MV-4-11 (cell line): ENCODE data around the gene BIRC3.

Experiments
- DNase-seq: peaks from one replicate; lab custom pipeline; 2025; lab: John Stamatoyannopoulos, UW

Gene BIRC3

DNA sequence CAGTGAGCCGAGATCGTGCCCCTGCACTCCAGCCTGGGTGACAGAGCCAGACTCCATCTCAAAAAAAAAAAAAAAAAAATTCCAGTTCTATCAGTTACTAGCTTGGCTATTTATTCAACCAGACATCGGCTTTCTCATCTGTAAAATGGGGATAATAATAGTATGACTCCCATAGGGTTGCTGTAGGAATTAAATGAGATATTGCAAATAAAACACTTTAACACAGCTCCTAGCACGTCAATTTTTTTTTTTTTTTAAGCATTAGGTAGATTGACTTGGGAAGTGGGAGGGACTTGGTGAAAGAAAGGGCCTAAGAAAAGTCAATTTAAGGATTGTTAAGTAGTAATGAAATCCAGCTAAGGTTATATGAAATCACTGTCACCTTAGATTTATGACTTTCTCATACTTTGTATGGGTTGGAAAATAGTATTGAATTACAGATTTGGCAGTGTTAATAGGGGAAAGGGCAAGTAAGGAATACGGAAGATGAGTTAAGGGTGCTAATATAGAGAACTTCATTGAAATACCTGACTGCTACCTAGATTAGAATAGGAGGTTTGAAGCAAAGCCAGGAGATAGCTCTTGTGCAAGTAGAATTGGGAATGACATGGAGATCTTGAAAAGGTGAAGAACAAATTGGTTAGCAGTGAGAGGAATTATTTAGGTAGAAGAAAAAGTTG is 58.6 kb downstream of the BIRC3 start:
- no peak for DNase-seq

DNA sequence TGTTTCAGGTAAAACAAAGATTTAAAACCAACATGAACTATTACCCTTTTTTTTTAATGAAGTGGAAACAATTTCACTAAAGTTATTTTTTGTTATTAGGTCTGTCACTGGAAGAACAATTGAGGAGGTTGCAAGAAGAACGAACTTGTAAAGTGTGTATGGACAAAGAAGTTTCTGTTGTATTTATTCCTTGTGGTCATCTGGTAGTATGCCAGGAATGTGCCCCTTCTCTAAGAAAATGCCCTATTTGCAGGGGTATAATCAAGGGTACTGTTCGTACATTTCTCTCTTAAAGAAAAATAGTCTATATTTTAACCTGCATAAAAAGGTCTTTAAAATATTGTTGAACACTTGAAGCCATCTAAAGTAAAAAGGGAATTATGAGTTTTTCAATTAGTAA is 60.6 kb downstream of the BIRC3 start:
- DNase-seq = no peak

DNA sequence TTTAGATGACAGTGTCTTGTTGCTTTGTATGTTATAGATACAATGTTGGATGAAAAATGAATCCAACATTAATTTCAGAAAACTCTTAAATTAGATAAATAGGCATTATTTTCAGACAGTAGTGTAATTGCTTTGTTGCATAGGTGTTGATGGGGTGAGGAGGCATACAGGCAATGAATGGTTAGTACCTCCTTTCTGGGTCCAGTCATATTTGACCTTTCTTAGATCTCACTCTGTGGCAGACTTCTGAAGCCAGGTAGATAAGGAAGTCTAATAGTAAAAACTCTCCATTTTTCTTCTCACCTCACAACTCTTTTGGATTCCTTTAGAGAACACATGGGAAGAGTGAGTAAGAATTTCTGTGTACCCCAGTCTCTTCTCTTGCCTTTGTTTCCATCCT is 61.5 kb downstream of the BIRC3 start:
- DNase-seq = no peak

DNA sequence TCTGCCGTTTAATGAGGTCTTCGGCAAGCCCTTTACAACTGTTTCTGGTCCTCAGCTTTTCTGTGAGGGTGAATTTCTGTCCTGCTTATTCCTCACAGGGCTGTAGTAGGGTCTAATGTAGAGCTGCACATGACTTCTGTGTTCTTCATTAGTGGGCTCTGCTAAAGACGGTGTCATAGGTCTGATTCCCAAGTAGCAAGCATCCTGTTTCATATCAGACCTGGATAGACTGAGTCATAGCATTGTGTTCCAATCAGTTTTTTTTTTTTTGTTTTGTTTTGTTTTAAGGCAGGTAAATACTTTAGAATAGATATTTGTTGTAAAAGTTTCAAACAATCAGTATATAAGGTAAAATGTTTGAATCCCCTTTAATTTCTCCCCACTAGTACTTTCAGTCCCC is 65.1 kb downstream of the BIRC3 start:
- DNase-seq = no peak

DNA sequence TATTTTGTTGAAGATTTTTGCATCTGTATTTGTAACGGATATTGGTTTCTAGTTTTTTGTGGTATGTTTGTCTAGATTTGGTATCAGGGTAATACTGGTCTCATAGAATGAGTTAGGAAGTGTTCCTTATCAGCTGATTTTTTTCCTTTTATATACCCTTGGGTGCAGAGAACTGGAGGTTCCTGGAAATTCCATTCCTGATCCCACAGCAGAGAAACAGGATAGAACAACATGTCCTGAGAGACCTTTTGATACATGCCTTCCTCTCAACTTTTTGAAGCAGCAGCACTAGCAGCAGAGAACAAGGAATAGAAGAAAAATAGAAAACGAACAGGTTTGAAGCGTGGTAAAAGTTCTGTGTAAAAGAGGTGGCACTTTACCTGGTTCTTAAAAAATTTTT is 66.6 kb downstream of the BIRC3 start:
- DNase-seq = no peak

DNA sequence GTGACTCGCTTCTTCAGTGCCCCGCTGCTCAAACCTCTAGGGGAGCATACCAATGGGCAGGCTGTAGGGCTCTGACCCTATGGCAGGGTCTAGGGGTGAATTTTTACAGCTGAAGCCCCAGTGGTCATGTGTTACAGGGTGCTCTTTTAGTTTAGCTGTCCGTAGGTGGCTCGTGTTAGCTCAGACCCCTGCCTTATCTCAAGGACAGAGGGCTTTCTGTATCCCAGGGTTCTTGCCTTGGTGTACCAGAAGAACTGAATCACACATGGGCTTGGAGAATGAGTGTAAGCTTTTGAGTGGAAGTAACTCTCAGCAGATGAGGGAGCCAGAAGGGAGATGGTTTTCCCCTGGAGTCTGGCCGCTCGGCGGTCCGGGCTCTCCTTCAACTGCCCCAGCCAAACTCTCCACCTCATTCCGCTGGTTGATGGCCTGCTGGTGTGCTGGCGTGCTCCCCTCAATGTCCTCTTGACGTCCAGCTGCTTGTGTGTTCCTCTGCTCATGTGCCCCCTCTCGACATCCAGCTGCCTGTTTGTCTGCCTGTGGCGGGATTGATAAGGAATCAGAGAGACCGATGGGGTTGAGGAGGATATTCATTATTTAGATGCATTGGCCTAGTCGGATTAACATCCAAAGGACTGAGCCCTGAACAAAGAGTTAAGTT is 67.3 kb downstream of the BIRC3 start:
- no peak for DNase-seq

DNA sequence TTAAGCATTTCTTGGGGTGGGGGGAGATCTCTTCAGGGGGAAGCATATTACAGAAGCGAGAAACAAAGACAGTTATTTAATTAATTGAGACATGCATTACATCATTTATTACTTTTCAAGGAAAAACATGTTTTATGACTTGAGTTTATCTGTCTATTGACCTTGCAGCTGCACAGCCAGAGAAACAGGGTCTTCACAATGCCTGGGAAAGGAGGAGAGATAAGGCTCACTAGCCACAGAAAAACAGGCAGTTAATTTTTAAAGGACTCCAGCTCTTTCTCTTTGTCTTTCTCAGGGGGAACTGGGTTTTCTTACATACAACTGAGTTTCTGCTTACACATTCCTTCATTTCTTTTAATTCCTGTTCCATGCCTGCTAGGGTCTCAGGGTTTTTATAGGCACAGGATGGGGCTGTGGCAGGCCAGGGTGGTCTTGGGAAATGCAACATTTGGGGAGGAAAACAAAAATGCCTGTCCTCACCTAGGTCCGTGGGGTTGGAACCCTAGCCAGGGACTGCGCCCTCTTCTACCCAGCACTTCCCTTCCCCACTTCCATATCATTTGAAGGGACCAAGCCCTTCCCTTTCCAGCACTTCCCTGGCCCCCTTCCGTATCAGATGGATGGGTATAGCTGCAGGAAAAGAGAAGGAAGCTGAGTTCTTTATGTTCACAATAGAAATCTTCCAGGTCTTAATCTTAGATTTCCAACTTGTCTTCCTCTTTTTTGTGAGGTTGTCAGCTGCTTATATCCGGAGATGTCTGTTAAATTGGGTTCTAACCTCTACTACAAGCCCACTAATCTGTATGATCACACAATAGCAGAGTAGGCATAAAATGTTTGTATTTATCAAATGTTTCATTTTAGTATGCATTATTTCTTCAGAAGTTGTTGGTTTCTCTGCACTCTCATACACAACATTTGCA is 68.1 kb downstream of the BIRC3 start:
- no peak for DNase-seq

DNA sequence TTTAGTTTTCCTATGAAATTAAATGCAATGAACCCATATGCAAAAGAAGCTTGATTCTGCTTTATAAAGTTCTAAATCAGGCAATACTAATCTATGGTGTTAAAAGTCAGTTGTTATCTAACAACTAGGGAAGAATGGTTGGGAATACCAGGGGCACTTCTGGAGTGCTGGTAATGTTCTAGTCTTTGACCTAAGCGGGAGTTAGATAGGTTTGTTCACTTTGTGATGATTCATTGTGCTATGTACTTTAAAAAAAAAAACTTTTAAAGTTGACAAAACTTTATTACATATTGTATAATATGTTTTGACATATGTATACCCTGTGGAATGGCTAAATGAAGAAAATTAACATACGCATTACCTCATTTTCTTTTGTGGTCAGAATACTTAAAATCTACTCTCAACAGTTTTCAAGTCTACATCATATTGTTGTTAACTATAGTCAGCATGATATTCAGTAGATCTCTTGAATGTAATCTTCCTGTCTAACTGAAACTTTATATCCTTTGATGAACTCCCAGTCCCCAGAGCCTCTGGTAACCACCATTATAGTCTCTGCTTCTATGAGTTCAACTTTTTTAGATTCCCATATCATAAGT is 69.0 kb downstream of the BIRC3 start:
- no peak for DNase-seq

DNA sequence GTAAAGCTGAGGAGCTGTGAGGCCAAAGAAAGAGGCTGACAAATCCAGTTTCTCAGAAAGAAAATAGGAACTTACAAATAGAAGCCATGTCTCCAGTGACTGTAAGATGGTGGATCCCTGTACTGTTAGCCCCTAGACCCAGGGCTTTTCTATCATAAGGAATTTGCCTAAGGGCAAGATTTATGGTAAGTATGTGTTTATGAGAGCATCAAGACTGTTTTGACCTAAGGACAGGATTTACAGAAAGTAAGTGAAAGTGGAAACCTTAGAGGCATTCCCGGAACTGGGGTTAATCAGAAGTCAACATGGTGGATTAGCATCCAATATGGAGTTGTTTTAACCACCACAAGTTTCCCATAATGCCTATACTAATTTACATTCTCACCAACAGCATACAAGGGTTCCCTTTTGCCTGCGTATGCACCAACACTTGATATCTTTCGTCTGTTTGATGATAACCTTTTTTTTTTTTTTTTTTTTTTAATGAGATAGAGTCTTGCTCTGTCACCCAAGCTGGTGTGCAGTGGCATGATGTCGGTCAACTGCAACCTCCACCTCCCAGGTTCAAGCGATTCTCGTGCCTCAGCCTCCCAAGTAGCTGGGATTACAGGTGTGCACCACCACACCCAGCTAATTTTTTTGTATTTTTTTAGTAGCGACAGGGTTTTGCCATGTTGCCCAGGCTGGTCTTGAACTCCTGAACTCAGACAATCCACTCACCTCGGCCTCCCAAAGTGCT is 69.9 kb downstream of the BIRC3 start:
- DNase-seq = no peak
